SK-N-SH (cell line): ENCODE results near the gene IRX6. TPM values are rescaled to one million over a fixed set of nuclear protein-coding genes. Genes with fewer than 3 reads are reported as not detected.

Experiments used
- ELF1 ChIP-seq: IDR thresholded peaks from 2 replicates; pipeline ENCODE4 v1.4.0; 2012
- EZH2phosphoT487 ChIP-seq: fragments of 200-600 bp; sonication (generic); IDR thresholded peaks from 2 replicates; pipeline ENCODE4 v1.6.1; 2017; ENCODE audit warnings: low read depth, mixed run types, mild to moderate bottlenecking, antibody characterized with exemption, moderate library complexity, borderline replicate concordance
- GATA2 ChIP-seq: sonication (generic); formaldehyde crosslinking; IDR thresholded peaks from 2 replicates; pipeline ENCODE4 v1.5.0; 2020; ENCODE audit warnings: mild to moderate bottlenecking, missing genetic modification reagents
- TCF12 ChIP-seq: IDR thresholded peaks from 2 replicates; pipeline ENCODE4 v1.4.0; 2012
- TEAD4 ChIP-seq: IDR thresholded peaks from 2 replicates; pipeline ENCODE4 v1.4.0; 2012; ENCODE audit warnings: mild to moderate bottlenecking, borderline replicate concordance; ENCODE audit not compliant: insufficient read depth
- YY1 ChIP-seq: IDR thresholded peaks from 2 replicates; pipeline ENCODE4 v1.4.0; 2012; ENCODE audit warnings: low read depth, mild to moderate bottlenecking
- polyA plus RNA-seq, 3 experiments: library from polyadenylated mRNA; depleted of rRNA; stranded (reverse); fragments of >200 nt; gene quantifications; 2 replicates each; pipeline ENCODE4 v1.2.3, GENCODE V29; 2012
- TF ChIP-seq, protein P1 (sequence below): IDR thresholded peaks from 2 replicates; pipeline ENCODE4 v1.6.1; 2012; ENCODE audit warnings: mild to moderate bottlenecking, low read depth, low read length, moderate library complexity
- TF ChIP-seq, protein P2 (sequence below): IDR thresholded peaks from 2 replicates; pipeline ENCODE4 v1.4.0; 2012; ENCODE audit warnings: low read depth, borderline replicate concordance
- TF ChIP-seq, protein P3 (sequence below): fragments of 150-350 bp; IDR thresholded peaks from 2 replicates; pipeline ENCODE4 v1.6.1; 2016; ENCODE audit warnings: mild to moderate bottlenecking, low read depth, low read length
- TF ChIP-seq, protein P4 (sequence below): fragments of 150-350 bp; IDR thresholded peaks from 2 replicates; pipeline ENCODE4 v1.6.1; 2017; ENCODE audit warnings: antibody characterized with exemption, low read length, low read depth, borderline replicate concordance

IRX6 gene
- polyA plus RNA-seq, 1 of the 3 experiments (the other 2 are of a cell fraction) = not detected

DNA sequence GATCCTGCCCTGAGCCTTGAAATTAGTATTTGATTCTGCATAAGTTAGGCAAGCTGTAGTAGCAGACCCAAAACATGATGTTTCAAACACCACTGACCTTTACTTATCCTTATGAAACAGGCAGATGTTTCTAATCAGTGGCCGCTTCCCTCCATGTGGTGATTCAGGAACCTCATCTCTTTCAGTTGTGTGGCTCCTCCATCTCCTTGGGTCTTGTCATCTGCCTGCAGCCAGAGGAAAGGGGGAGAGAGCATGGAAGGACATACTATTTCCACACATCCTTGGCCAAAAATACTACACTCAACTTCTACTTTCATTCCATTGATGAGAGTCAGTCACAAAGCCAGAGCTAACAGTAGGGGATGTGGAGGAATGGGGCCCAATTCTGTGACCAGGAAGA lies 41.6 kb upstream of the IRX6 start (continued):
- TF ChIP-seq, protein P1, sequence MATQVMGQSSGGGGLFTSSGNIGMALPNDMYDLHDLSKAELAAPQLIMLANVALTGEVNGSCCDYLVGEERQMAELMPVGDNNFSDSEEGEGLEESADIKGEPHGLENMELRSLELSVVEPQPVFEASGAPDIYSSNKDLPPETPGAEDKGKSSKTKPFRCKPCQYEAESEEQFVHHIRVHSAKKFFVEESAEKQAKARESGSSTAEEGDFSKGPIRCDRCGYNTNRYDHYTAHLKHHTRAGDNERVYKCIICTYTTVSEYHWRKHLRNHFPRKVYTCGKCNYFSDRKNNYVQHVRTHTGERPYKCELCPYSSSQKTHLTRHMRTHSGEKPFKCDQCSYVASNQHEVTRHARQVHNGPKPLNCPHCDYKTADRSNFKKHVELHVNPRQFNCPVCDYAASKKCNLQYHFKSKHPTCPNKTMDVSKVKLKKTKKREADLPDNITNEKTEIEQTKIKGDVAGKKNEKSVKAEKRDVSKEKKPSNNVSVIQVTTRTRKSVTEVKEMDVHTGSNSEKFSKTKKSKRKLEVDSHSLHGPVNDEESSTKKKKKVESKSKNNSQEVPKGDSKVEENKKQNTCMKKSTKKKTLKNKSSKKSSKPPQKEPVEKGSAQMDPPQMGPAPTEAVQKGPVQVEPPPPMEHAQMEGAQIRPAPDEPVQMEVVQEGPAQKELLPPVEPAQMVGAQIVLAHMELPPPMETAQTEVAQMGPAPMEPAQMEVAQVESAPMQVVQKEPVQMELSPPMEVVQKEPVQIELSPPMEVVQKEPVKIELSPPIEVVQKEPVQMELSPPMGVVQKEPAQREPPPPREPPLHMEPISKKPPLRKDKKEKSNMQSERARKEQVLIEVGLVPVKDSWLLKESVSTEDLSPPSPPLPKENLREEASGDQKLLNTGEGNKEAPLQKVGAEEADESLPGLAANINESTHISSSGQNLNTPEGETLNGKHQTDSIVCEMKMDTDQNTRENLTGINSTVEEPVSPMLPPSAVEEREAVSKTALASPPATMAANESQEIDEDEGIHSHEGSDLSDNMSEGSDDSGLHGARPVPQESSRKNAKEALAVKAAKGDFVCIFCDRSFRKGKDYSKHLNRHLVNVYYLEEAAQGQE = no peak
- TF ChIP-seq, protein P2, sequence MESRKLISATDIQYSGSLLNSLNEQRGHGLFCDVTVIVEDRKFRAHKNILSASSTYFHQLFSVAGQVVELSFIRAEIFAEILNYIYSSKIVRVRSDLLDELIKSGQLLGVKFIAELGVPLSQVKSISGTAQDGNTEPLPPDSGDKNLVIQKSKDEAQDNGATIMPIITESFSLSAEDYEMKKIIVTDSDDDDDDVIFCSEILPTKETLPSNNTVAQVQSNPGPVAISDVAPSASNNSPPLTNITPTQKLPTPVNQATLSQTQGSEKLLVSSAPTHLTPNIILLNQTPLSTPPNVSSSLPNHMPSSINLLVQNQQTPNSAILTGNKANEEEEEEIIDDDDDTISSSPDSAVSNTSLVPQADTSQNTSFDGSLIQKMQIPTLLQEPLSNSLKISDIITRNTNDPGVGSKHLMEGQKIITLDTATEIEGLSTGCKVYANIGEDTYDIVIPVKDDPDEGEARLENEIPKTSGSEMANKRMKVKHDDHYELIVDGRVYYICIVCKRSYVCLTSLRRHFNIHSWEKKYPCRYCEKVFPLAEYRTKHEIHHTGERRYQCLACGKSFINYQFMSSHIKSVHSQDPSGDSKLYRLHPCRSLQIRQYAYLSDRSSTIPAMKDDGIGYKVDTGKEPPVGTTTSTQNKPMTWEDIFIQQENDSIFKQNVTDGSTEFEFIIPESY = no peak
- TF ChIP-seq GATA2 (CRISPR knock-in tag) (no peak), ELF1 (no peak), EZH2phosphoT487 (no peak), TCF12 (no peak), TEAD4 (no peak), YY1 (no peak)
- TF ChIP-seq, protein P3, sequence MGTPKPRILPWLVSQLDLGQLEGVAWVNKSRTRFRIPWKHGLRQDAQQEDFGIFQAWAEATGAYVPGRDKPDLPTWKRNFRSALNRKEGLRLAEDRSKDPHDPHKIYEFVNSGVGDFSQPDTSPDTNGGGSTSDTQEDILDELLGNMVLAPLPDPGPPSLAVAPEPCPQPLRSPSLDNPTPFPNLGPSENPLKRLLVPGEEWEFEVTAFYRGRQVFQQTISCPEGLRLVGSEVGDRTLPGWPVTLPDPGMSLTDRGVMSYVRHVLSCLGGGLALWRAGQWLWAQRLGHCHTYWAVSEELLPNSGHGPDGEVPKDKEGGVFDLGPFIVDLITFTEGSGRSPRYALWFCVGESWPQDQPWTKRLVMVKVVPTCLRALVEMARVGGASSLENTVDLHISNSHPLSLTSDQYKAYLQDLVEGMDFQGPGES = no peak
- TF ChIP-seq, protein P4, sequence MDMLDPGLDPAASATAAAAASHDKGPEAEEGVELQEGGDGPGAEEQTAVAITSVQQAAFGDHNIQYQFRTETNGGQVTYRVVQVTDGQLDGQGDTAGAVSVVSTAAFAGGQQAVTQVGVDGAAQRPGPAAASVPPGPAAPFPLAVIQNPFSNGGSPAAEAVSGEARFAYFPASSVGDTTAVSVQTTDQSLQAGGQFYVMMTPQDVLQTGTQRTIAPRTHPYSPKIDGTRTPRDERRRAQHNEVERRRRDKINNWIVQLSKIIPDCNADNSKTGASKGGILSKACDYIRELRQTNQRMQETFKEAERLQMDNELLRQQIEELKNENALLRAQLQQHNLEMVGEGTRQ = no peak
